ENCODE results near the gene AGAP1.

DNA sequence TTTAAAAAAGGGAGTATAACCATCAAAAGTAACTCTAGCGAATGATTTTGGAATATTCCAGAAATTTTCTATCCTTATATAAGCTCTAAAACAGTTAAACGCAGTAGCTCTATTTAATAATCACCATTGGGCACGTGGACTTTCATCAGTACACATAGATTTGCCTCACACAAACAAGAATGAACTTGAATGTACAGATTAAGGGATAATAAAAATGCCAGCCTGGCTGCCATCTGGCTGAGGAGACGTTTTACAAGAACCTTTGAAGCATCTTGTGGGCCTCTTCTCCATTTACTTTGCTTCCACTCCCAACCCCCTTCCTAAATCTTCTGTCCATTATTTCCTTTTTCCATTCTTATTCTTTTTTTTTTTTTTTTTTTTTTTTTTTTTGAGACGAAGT, 47.2 kb downstream of the AGAP1 start:
- TF ChIP-seq POLR2A (IDR thresholded peaks at IDR 0.05) (no peak), POLR2AphosphoS5 (IDR thresholded peaks at IDR 0.05) (no peak)
- TF ChIP-seq, protein P1, sequence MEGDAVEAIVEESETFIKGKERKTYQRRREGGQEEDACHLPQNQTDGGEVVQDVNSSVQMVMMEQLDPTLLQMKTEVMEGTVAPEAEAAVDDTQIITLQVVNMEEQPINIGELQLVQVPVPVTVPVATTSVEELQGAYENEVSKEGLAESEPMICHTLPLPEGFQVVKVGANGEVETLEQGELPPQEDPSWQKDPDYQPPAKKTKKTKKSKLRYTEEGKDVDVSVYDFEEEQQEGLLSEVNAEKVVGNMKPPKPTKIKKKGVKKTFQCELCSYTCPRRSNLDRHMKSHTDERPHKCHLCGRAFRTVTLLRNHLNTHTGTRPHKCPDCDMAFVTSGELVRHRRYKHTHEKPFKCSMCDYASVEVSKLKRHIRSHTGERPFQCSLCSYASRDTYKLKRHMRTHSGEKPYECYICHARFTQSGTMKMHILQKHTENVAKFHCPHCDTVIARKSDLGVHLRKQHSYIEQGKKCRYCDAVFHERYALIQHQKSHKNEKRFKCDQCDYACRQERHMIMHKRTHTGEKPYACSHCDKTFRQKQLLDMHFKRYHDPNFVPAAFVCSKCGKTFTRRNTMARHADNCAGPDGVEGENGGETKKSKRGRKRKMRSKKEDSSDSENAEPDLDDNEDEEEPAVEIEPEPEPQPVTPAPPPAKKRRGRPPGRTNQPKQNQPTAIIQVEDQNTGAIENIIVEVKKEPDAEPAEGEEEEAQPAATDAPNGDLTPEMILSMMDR (IDR thresholded peaks at IDR 0.05): no peak

Measured in sigmoid colon (tissue), 4 donors.